PC-3 (cell line): ENCODE data around the gene MLN. TPM values are rescaled to one million over a fixed set of nuclear protein-coding genes. Genes with fewer than 3 reads are reported as not detected.

ENCODE experiments used
- ATAC-seq: fragments of 200-7000 bp; cut with Tn5 transposase; 2 replicates; pipeline ENCODE4 v1.9.1; 2020; ENCODE audit warnings: mild to moderate bottlenecking, moderate library complexity
- BruUV-seq: library from RNA; stranded (reverse); fragments of 400-500 nt; replicated peaks from 2 replicates; lab custom pipeline; 2021; lab: Mats Ljungman, UMichigan
- CTCF ChIA-PET: fragments of 300-600 bp; sonication (Branson Sonifier 250); formaldehyde crosslinking; loops from one replicate; lab custom pipeline; 2022; ENCODE audit warnings: antibody characterized with exemption; lab: Charles Lee
- POLR2A ChIA-PET: fragments of 300-600 bp; sonication (Branson Sonifier 250); formaldehyde crosslinking; loops from one replicate; lab custom pipeline; 2022; ENCODE audit warnings: antibody characterized with exemption; ENCODE audit not compliant: unreplicated experiment; lab: Charles Lee
- DNase-seq: peaks from one replicate; pipeline ENCODE4 v3.0.0-alpha.2; 2015
- H2AFZ ChIP-seq: fragments of 300-600 bp; sonication (generic); 2 replicates; pipeline ENCODE4 v1.6.0; 2016; ENCODE audit warnings: antibody characterized with exemption, low read length
- H3F3A ChIP-seq: fragments of 300-600 bp; sonication (generic); one replicate; pipeline ENCODE4 v1.6.0; 2017; ENCODE audit warnings: antibody characterized with exemption, low read length, control low read depth, mild to moderate bottlenecking; ENCODE audit not compliant: unreplicated experiment
- H3K27ac ChIP-seq: fragments of 300-600 bp; sonication (generic); 2 replicates; pipeline ENCODE4 v1.5.1; 2016; ENCODE audit warnings: mild to moderate bottlenecking, low read length
- H3K27me3 ChIP-seq: fragments of 300-600 bp; sonication (generic); 2 replicates; pipeline ENCODE4 v1.6.1; 2016; ENCODE audit warnings: low read length, mixed read lengths
- H3K36me3 ChIP-seq: fragments of 300-600 bp; sonication (generic); 2 replicates; pipeline ENCODE4 v1.6.1; 2016; ENCODE audit warnings: low read depth, mixed run types, low read length, mixed read lengths
- H3K4me1 ChIP-seq: fragments of 300-600 bp; sonication (generic); 2 replicates; pipeline ENCODE4 v1.5.1; 2016; ENCODE audit warnings: low read length; ENCODE audit not compliant: insufficient read depth
- H3K4me2 ChIP-seq: fragments of 300-600 bp; sonication (generic); 2 replicates; pipeline ENCODE4 v1.6.0; 2016; ENCODE audit warnings: low read length
- H3K4me3 ChIP-seq: fragments of 300-600 bp; sonication (generic); 2 replicates; pipeline ENCODE4 v1.5.1; 2016; ENCODE audit warnings: mild to moderate bottlenecking, low read length, mixed read lengths
- H3K79me2 ChIP-seq: fragments of 300-600 bp; sonication (generic); 2 replicates; pipeline ENCODE4 v1.6.1; 2017; ENCODE audit warnings: low read length, mixed read lengths
- H3K9ac ChIP-seq: fragments of 300-600 bp; sonication (generic); 2 replicates; pipeline ENCODE4 v1.6.0; 2016; ENCODE audit warnings: mild to moderate bottlenecking, low read length
- H3K9me2 ChIP-seq: fragments of 300-600 bp; sonication (generic); replicated peaks from 2 replicates; pipeline ENCODE4 v1.6.1; 2016; ENCODE audit warnings: mixed run types, low read length, mixed read lengths
- H3K9me3 ChIP-seq: fragments of 300-600 bp; sonication (generic); 2 replicates; pipeline ENCODE4 v1.6.1; 2016; ENCODE audit warnings: low read length, mixed read lengths
- H4K20me1 ChIP-seq: fragments of 300-600 bp; sonication (generic); 2 replicates; pipeline ENCODE4 v1.6.1; 2016; ENCODE audit warnings: low read length, mixed read lengths
- CTCF ChIP-seq: fragments of 300-600 bp; sonication (generic); conservative IDR thresholded peaks from 2 replicates; pipeline ENCODE4 v1.5.1; 2017; ENCODE audit warnings: antibody characterized with exemption, low read depth, mild to moderate bottlenecking, low read length
- EZH2 ChIP-seq: fragments of 300-600 bp; sonication (generic); IDR thresholded peaks from one replicate; pipeline ENCODE4 v1.6.1; 2017; ENCODE audit warnings: antibody characterized with exemption, mild to moderate bottlenecking, low read length; ENCODE audit not compliant: unreplicated experiment
- EZH2phosphoT487 ChIP-seq: fragments of 300-600 bp; sonication (generic); IDR thresholded peaks from 2 replicates; pipeline ENCODE4 v1.6.1; 2018; ENCODE audit warnings: mild to moderate bottlenecking, antibody characterized with exemption, low read length, borderline replicate concordance
- intact Hi-C: fragments of 100-400 bp; cut with micrococcal nuclease; formaldehyde crosslinking; loops from 2 replicates; pipeline ENCODE4 v1.9.0; 2023
- total RNA-seq: library from RNA; depleted of rRNA; stranded (reverse); fragments of >200 nt; gene quantifications from 2 replicates; pipeline ENCODE4 v1.2.3, GENCODE V29; 2014

MLN gene
- total RNA-seq, 1 experiment from 2014 or later, result not detected

- Histone ChIP-seq H3K4me2 (no peak overlapping the region), H3K79me2 (no peaks in the 10 kb centered on the region), H3K4me1 (no peaks in the 10 kb centered on the region), H3K36me3 (no peaks in the 10 kb centered on the region), H3K9me3 (no peaks in the 10 kb centered on the region), H3F3A (no peaks in the 10 kb centered on the region), H4K20me1 (no peaks in the 10 kb centered on the region), H3K27ac (no peak overlapping the region), H3K9ac (no peak overlapping the region), H3K4me3 (no peak overlapping the region), H3K27me3 (peaks cover 6% of the 10 kb centered on the region; the same call in 1 of the 2 replicates), H2AFZ (no peak overlapping the region), H3K9me2 (no peaks in the 10 kb centered on the region)
- TF ChIP-seq CTCF, result no peak
- no peak for TF ChIP-seq EZH2
- no peak for TF ChIP-seq EZH2phosphoT487
- ChIA-PET POLR2A (no interaction called here), CTCF (interaction anchor here (0.5 to 1.1 kb wide), 2 partner anchors 29 to 87 kb away, joined by 3 read pairs; partner anchors contain the start of gene UQCC2)
- intact Hi-C loops, result no loop called here
- DNase-seq (no peak), ATAC-seq (no peak)
- no TSS peak for BruUV-seq
Measured at GRCh38 chr6:33797626-33798342, 6.0 kb downstream of the MLN start.

- no TSS peak for BruUV-seq
- CTCF ChIA-PET, result no interaction called here
Measured at GRCh38 chr6:33794910-33795623, 8.7 kb downstream of the MLN start.

More at GRCh38 chr6:33794910-33795623, 8.7 kb downstream of the MLN start:
- Histone ChIP-seq H3K36me3 (no peaks in the 10 kb centered on the region), H3K4me1 (no peaks in the 10 kb centered on the region), H3K4me2 (no peak overlapping the region), H3K79me2 (no peaks in the 10 kb centered on the region), H3K9ac (no peak overlapping the region), H3K4me3 (no peak overlapping the region), H4K20me1 (no peaks in the 10 kb centered on the region), H3K27me3 (peaks cover 6% of the 10 kb centered on the region; the same call in 1 of the 2 replicates), H3F3A (no peaks in the 10 kb centered on the region), H3K27ac (no peak overlapping the region), H2AFZ (no peak overlapping the region), H3K9me3 (no peaks in the 10 kb centered on the region), H3K9me2 (no peaks in the 10 kb centered on the region)
- POLR2A ChIA-PET, result no interaction called here
- intact Hi-C loops, result no loop called here
- TF ChIP-seq EZH2 (no peak), CTCF (no peak), EZH2phosphoT487 (no peak)
- ATAC-seq (no peak), DNase-seq (no peak)
